Left lung (tissue), 10 donors: ENCODE data around the gene UBE2V1. TPM values are rescaled to one million over a fixed set of nuclear protein-coding genes. Genes with fewer than 3 reads are reported as not detected.
A peak's percentile ranks its signal among the peaks of the same experiment; 100 is the strongest.

Experiments used
- ATAC-seq: fragments of 200-7000 bp; cut with Tn5 transposase; one replicate; pipeline ENCODE4 v1.9.1; 2020; ENCODE audit warnings: moderate library complexity
- DNase-seq, 4 donors: peaks; one replicate each; pipeline ENCODE4 v3.0.0-alpha.2; 2013 to 2020
- H3K27ac ChIP-seq, 2 donors: fragments of 200-600 bp; sonication (generic) in 1 of 2; one replicate each; pipeline versions ENCODE4 v1.5.0 to v1.8.0; 2020 to 2021
- H3K27me3 ChIP-seq, 2 donors: fragments of 200-600 bp; sonication (generic) in 1 of 2; one replicate each; pipeline versions ENCODE4 v1.5.0 to v1.8.0; 2020 to 2021
- H3K36me3 ChIP-seq, 2 donors: fragments of 200-600 bp; sonication (generic) in 1 of 2; one replicate each; pipeline versions ENCODE4 v1.5.0 to v1.8.0; 2020 to 2021
- H3K4me1 ChIP-seq, 2 donors: fragments of 200-600 bp; one replicate each; pipeline ENCODE4 v1.8.0; 2021
- H3K4me3 ChIP-seq, 2 donors: fragments of 200-600 bp; sonication (generic) in 1 of 2; one replicate each; pipeline versions ENCODE4 v1.5.0 to v1.8.0; 2020 to 2021; ENCODE audit warnings: mild to moderate bottlenecking in 1 of 2
- H3K9me3 ChIP-seq, 2 donors: fragments of 200-600 bp; sonication (generic) in 1 of 2; one replicate each; pipeline versions ENCODE4 v1.5.0 to v1.8.0; 2020 to 2021
- intact Hi-C, 2 donors: fragments of 100-400 bp; cut with DNase I; formaldehyde crosslinking; loops; one replicate each; pipeline versions ENCODE4 v1.11.2 to v1.14.2; 2022
- polyA plus RNA-seq, 6 donors: library from polyadenylated mRNA; unstranded; fragments of 120-200 nt; gene quantifications; one replicate each; pipeline ENCODE4 v1.2.1, GENCODE V29; 2013; ENCODE audit not compliant: insufficient read length in 6 of 6
- total RNA-seq, 2 donors: library from RNA; stranded (reverse); fragmentation: NEBNext Ultra II Directional; extraction: Animal tissue kit (Norgen Biotek cat#: 25700); gene quantifications; one replicate each; pipeline ENCODE4 v1.2.1, GENCODE V29; 2021
- TF ChIP-seq, protein P1 (sequence below), 2 donors: fragments of 200-600 bp; sonication (generic) in 1 of 2; IDR thresholded peaks; one replicate each; pipeline versions ENCODE4 v1.5.0 to v1.8.0; 2021; ENCODE audit warnings: antibody characterized with exemption in 2 of 2
- donor health status: DM: no; HTN: yes; CAD: no.
- donor health status: DM: no; HTN: no; CAD: no.

UBE2V1 gene
- total and polyA plus RNA-seq, 8 donors, result 72.6 to 178 (median 152) TPM

DNA sequence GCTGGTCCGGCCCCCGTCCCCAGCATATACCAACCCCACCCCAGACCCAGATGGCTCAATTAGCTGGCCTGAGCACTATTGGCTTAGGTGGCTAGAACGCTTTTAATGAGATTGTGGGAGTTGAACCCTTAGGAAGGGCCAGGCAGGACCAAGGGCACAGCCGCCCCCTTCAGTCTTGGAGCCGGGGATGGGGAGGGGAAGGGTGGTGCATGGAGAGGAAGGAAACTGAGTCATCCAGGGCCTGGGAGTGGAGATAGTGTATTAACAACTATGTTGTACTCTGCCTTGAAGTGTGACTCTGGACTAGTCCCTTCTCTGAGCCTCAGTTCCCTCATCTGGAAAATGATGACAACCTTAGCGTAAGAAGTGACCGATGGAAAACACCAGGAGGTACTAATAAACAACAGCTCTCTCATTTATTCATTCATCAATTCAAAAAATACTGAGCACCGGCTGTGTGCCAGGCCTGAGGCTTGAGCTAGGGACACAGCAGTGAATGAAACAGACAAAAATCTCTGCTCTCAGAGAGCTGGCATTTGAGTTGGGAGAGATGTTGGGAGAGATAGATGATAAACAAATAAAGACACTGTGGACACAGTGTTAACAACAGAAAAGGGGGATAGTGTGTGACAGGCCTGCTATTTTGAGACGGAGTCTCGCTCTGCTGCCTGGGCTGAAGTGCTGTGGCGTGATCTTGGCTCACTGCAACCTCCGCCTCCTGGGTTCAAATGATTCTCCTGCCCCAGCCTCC, 29.0 kb upstream of the UBE2V1 start:
- ATAC-seq (no peak), DNase-seq (no peak)
- no peaks in the 10 kb centered on the region for H3K9me3 ChIP-seq
- H3K27me3 ChIP-seq, result no peaks in the 10 kb centered on the region
- intact Hi-C loops, result no loop called here
- peaks cover 0 to 55% of the 10 kb centered on the region in 2 donors for H3K36me3 ChIP-seq
- H3K4me3 ChIP-seq, result no peak overlapping the region
- TF ChIP-seq, protein P1, sequence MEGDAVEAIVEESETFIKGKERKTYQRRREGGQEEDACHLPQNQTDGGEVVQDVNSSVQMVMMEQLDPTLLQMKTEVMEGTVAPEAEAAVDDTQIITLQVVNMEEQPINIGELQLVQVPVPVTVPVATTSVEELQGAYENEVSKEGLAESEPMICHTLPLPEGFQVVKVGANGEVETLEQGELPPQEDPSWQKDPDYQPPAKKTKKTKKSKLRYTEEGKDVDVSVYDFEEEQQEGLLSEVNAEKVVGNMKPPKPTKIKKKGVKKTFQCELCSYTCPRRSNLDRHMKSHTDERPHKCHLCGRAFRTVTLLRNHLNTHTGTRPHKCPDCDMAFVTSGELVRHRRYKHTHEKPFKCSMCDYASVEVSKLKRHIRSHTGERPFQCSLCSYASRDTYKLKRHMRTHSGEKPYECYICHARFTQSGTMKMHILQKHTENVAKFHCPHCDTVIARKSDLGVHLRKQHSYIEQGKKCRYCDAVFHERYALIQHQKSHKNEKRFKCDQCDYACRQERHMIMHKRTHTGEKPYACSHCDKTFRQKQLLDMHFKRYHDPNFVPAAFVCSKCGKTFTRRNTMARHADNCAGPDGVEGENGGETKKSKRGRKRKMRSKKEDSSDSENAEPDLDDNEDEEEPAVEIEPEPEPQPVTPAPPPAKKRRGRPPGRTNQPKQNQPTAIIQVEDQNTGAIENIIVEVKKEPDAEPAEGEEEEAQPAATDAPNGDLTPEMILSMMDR (IDR thresholded peaks at IDR 0.05), result no peak
- peaks cover 14 to 95% of the 10 kb centered on the region in 2 donors for H3K4me1 ChIP-seq
- peak overlapping the region; percentile 16 to 58 for H3K27ac ChIP-seq

DNA sequence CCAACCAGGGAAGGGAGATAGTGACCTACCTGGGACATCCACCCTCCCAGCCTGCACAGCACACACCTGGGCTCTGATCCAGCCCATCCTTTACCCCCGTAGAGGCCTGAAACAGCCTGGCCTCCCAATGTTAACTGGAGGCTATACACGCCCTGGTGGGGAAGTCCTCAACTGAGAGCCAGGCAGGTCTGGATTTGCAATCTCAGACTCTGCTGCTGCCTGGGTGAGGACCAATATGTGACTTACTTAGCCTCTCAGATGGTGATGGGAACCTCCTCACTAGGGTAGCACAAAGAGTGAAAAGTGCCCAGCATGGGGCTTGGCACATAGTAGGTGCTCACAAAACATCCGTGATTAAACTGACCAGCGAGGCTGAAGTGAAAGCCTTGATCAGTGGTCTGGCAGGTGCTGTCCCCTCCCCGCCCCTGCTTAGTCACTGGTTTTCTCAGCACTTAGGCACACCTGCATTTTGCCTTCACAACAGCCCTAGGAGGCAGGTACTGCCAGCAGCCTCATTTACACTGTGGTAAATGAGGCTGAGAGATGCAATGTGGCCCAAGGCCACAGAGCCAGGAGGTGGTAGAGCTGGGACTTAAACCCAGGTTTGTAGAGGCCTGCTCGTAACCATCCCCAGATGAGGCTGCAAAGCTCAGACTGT, 28.2 kb upstream of the UBE2V1 start:
- Histone ChIP-seq H3K27me3 (no peaks in the 10 kb centered on the region), H3K27ac (peak overlapping the region in 1 of 2 donors; percentile 58), H3K4me1 (peaks cover 5 to 95% of the 10 kb centered on the region in 2 donors), H3K9me3 (no peaks in the 10 kb centered on the region), H3K36me3 (peaks cover 0 to 63% of the 10 kb centered on the region in 2 donors), H3K4me3 (no peak overlapping the region)
- ATAC-seq, result no peak
- TF ChIP-seq, protein P1 (IDR thresholded peaks at IDR 0.05), result no peak
- intact Hi-C loops, result no loop called here
- DNase-seq, result no peak

DNA sequence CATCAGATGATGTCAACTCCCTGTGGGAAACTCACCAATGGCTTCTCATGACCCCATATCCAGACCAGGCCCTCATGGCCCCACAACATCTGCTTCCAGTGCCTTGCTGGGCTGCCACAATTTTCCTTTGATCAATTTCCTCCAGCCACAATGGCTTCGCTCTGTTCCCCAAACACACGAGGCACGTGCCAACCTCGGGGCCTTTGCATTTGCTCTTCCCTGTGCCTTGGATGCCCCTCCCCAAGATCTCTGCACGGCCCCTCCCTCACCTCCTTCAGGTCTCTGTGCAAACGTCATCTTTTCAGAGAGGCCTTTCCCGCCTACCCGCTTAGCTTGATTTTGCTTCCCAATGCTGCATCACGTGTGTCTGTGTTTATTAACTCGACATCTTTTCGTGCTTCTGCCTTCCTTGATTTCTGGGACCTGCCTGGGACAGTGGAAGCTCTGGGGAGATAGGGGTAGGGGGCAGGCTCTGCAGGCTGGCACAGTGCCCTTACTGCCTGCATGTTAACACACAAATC, 27.4 kb upstream of the UBE2V1 start:
- Histone ChIP-seq H3K27ac (no peak overlapping the region), H3K4me3 (no peak overlapping the region), H3K27me3 (no peaks in the 10 kb centered on the region), H3K4me1 (peaks cover 4 to 89% of the 10 kb centered on the region in 2 donors), H3K36me3 (peaks cover 0 to 69% of the 10 kb centered on the region in 2 donors), H3K9me3 (no peaks in the 10 kb centered on the region)
- no peak for ATAC-seq
- TF ChIP-seq, protein P1 (IDR thresholded peaks at IDR 0.05), result no peak
- no peak for DNase-seq
- intact Hi-C loops, result no loop called here

DNA sequence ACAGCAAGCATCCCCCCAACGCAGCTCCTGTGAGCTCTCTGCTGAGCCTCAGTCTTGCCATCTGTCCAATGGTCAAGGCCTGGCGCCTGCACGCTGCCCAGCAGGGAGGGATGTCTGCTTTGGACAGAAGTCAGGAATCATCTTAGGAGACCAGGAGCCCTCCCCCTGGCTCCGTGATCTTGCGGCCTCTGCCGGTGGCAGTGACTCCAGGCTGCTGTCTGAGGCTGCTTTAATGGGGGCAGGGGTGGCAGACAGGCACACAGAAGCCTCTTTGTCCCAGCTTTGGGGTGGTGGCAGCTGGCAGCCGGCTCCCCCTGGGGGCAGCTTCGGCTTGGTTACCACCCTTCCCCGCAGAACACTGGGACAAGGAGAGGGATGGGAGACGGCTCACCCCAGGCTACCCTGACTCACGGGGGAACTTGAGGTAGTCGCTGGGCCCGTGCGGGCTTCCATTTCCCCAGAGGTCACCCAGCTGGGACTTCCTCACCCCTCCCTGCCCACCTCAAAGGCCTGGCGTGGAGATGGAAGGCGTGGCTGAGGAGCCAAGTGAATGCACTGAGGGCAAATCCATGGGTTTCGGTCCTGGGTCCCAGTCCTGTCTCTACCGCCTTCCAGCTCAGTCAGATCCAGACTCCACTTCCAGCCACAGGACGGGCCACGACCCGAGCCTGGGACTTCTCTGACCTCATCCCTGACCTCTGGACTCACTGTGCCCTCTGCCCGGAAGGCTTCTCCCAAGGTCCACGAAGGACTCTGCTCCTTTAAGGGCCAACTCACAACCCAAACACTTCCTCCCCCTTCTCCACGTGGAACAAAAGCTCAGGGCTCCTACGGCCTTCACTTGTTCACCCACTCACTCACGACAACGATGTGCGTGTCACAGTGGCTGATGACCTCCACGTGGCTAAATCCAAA, 25.8 kb upstream of the UBE2V1 start:
- peaks cover 0 to 84% of the 10 kb centered on the region in 2 donors for H3K36me3 ChIP-seq
- no peak for ATAC-seq

More for the DNA sequence above, 25.8 kb upstream of the UBE2V1 start:
- Histone ChIP-seq H3K27me3 (no peaks in the 10 kb centered on the region), H3K9me3 (no peaks in the 10 kb centered on the region), H3K27ac (peak overlapping the region; percentile 17 to 57), H3K4me3 (no peak overlapping the region), H3K4me1 (peaks cover 4 to 73% of the 10 kb centered on the region in 2 donors)
- TF ChIP-seq, protein P1 (IDR thresholded peaks at IDR 0.05), result no peak
- DNase-seq, result no peak
- intact Hi-C loops, result no loop called here
